ENCODE measurements around the gene KCNG2.

KCNG2 gene

GRCh38 chr18:79799619-79800370, 2.1 kb downstream of the KCNG2 start:
- no peak for DNase-seq (ENCODE audit: low spot score)

- DNase-seq (ENCODE audit: low spot score): no peak
Observed at GRCh38 chr18:79800371-79801180, 2.8 kb downstream of the KCNG2 start.

DNA sequence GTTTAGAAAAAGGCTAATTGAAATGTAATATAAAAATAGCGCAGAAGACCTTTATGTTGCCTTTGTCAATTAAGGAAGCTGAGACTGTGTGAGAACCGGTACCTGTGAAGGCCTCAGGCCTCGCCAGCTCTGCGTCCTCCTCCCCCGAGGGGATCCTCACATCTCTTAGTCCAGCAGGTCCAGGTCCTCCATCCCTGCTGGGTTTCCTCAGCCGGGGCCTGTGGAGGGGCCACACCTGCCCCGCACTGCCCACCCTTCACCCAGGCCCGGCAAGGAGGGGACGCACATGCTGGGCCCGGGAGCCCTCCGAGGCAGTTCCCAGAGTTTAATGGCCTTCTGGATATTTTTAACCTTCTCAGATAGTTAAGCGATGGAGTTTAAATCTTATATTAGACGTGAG, 3.5 kb downstream of the KCNG2 start:
- no peak for DNase-seq (ENCODE audit: low spot score)

GRCh38 chr18:79801641-79802040, 3.9 kb downstream of the KCNG2 start:
- DNase-seq (ENCODE audit: low spot score): no peak

DNA sequence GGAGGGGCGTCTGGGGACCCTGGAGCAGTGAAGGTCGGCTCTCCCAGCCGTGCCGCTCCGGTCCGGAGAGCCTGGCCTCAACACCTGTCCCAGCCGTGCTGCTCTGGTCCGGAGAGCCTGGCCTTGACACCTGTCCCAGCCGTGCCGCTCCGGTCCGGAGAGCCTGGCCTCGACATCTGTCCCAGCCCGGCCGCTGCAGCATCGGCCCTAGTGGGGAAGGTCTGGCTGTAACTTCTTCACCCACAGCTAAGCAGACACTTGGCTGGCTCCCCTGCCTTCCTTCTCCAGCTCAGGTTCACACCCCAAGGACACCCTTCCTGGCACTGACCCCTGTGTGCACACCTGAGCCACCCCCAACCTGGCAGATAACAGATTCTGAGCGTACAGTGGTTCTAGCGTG, 4.6 kb downstream of the KCNG2 start:
- no peak for DNase-seq (ENCODE audit: low spot score)

DNA sequence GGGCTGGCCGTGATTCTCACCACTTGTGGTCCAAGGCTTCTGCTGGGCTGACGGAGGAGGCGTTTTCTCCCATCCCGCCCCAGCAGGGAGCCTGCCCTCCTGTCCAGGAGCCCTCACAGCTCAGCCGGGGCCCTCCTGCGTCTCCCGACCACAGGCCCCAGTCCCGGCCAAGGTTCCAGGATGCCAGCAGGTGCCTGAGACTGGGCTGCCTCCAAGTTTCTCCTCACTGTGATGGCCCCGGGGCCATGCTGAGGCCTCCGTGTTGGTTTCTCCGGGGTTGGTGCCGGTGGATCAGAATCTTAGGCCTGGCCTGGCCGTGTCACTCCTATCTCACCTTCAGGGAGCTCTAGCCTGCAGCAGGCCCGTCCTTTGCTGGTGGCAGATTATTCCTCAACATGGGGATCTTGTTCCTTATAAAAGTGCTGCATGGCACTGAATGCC, 5.9 kb downstream of the KCNG2 start:
- no peak for DNase-seq (ENCODE audit: low spot score)

DNA sequence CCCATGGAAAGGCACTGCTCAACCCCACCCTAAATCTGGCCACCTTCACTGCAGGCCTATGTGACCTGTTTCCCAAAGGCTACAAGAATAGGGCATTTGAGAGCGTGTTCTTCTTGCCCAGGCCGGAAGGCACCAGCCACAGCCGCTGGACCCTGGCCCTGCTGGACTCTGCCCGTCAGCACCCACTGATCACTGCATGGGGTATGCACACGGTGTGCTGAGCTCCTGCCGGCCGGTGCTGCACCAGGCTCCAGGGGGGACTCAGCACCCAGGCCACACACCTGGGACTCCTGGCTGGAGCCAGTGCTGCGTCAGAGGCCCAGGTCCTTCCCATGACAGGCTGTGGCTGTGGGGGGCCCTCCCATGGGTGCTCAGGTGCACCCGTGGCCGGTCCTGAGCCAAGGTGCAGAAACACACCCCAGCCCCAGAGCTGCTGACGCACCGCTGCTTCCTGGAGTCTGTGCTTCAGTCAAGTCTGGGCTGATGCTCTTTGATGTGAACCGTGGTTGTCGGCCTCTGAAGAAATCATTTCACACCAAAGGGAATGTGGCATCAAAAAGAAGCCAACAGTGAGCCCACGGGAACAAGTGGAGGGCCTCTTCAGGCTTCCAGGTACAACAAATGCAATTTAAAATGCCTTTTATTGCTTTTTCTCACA, 6.5 kb downstream of the KCNG2 start:
- DNase-seq (ENCODE audit: low spot score): no peak

DNA sequence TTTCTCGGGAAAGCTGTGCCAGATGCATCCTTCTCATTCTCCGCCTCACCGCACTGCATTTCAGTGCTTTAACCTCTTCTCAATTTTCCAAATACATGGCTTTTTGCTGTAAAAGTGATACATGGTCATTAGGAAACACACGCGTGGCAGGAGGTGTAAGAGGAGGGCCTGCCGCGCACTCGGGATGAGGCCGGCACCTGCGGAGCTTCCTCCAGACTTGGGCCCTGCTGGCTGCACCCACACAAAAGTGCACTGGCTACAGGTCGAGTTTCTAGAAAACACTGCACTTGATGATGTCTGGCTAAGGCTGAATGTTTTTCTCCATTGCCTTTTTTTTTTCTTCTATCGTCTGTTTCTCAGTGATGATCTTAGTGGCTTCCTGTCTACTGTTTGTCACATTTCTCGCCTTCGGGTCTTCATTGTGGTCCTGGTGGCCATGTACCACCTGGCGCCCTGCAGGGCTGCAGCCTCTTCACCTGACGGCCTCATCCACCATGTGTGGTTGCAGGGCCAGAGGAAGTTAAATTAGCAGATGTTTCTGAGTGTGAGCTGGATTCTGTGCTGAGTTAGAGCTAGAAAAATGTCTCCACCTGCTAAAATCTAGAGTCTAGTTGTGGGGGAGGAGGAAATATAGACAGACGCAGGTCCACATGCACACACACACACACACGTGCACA, 7.6 kb downstream of the KCNG2 start:
- DNase-seq (ENCODE audit: low spot score): no peak

GRCh38 chr18:79805926-79806487, 8.3 kb downstream of the KCNG2 start:
- no peak for DNase-seq (ENCODE audit: low spot score)

DNA sequence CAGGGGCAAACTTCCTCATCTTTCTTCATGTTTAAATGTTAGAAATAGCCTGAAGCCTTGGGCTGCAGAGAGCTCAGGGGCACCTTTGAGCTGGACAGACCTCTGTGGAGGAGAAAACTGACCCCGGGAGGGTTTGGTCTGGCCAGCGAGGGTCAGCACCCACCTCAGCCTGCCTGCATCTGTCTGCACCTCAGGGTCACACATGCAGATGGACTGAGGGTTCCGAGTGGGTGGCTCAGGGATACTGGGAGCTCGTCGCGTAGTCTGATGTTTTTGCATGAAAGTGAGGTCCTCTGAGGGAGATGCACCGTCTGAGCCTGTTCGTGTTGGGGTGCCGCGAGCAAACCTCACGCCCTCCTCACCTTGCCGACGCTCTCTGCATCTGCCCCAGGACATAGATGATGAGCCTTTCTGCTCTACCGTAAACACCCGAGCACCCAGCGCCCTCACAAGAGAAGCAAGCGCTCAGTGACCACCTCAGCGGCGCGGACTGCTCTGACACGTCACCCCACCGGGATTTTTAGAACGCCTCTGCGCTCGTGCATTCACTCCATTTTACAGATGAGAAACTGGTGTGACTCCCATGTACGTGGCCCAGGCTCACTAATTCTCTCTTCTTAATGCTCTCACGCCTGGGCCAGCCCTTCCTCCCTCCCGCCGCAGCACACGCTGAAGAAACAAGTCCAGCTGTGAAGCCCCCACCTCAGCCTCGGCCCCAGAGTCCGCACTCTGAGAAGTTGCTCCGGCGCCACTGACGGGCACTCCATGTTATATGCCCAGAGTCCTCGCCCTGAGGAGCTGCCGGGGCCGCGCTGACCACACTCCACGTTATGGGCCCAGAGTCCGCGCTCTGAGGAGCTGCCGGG, 9.5 kb downstream of the KCNG2 start:
- DNase-seq (ENCODE audit: low spot score): no peak

GRCh38 chr18:79809482-79810192, 11.9 kb downstream of the KCNG2 start:
- no peak for DNase-seq (ENCODE audit: low spot score)

- DNase-seq (ENCODE audit: low spot score): no peak
Observed at GRCh38 chr18:79812052-79812451, 14.3 kb downstream of the KCNG2 start.

DNA sequence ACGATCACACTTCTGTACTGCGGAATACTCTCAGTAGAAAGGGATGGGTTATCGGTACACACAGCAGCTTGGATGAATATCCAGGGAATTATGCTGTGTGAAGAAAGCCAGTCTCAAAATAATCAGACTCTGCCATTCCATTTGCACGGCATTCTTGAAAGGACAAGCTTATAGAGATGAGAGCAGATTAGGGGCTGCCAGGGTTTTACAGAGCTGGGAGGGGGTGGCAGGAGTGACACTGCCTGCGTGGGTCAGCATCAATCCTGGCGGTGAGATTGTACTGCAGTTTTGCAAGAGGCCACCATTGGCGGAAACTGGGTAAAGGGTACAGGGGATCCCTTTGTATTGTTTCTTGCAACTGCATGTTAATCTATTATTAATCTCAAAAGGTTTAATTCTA, 16.6 kb downstream of the KCNG2 start:
- no peak for DNase-seq (ENCODE audit: low spot score)

GRCh38 chr18:79815657-79816056, 17.9 kb downstream of the KCNG2 start:
- DNase-seq (ENCODE audit: low spot score): no peak

- no peak for DNase-seq (ENCODE audit: low spot score)
Observed at GRCh38 chr18:79816092-79816491, 18.4 kb downstream of the KCNG2 start.

DNA sequence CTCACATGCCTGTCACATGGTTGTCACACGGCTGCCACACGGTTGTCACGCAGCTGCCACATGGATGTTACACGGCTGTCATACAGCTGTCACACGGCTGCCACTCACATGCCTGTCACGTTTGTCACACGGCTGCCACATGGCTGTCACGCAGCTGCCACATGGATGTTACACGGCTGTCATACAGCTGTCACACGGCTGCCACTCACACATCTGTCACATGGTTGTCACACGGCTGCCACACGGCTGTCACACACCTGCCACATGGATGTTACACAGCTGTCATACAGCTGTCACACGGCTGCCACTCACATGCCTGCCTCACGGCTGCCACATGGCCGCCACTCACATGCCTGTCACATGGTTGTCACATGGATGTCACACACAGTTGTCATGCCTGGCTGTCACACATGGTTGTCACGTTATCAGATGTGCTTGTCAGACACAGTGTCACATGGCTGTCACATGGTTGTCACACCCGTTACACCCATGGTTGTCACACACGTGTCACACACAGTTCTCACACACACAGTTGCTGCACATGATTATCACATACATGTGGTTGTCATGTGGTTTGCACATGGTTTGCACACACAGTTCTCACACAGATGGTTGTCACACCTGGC, 19.4 kb downstream of the KCNG2 start:
- DNase-seq (ENCODE audit: low spot score): no peak

DNA sequence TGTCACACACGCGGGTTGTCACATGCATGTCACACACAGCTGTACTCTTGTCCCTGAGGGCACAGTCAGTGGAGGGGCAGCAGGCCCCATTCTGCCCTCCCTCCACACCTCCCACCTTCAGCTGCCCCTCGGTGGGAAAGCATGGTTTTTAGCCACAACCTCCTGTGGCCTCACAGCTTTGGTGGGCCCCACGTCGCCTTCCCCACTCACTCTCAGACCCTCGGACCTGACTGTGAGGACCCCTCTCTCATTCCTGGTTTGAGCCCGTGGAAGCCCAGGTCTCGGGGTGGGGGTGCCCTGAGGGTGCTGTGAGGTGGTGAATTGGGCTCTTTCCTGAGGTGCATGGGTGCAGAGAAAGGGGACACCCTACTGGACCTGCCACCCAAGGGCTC, 19.9 kb downstream of the KCNG2 start:
- DNase-seq (ENCODE audit: low spot score): no peak

DNA sequence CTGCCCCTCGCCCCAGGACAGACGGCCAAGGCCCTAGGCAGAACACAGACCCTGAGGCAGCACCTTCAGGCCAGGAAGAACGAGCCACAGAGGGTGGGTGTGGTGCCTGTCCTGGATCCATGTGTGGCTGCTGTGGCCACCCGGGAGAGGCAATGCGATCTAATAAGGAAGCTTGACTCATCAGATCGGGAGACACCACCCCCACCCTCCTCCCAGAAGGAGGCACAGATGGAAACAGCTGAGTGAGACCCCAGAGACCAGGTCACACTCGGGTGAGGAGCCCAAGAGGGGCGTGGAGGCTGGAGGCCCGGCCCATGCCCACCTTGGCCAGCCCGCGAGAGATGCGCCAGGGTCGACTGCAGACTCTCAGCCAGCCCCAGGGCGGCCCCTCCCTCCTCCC, 20.3 kb downstream of the KCNG2 start:
- no peak for DNase-seq (ENCODE audit: low spot score)

GRCh38 chr18:79818631-79819030, 20.9 kb downstream of the KCNG2 start:
- DNase-seq (ENCODE audit: low spot score): no peak

Measured in AG08395 (cell line).